Smooth muscle cell (in vitro differentiated cells): ENCODE data around the gene GABRG3. TPM values are rescaled to one million over a fixed set of nuclear protein-coding genes. Genes with fewer than 3 reads are reported as not detected.

Source experiments
- DNase-seq: peaks from one replicate; lab custom pipeline; 2025; ENCODE audit not compliant: unreplicated experiment; lab: John Stamatoyannopoulos, UW
- H2AFZ ChIP-seq: fragments of 200-600 bp; sonication (generic); 2 replicates; pipeline ENCODE4 v1.6.0; 2016; ENCODE audit warnings: antibody characterized with exemption, low read depth, mild to moderate bottlenecking
- H3F3A ChIP-seq: fragments of 200-600 bp; sonication (generic); 2 replicates; pipeline ENCODE4 v1.6.0; 2017; ENCODE audit warnings: antibody characterized with exemption, low read depth
- H3K27ac ChIP-seq: fragments of 200-600 bp; sonication (generic); 2 replicates; pipeline ENCODE4 v1.5.1; 2016; ENCODE audit warnings: low read depth, mild to moderate bottlenecking
- H3K27me3 ChIP-seq: fragments of 200-600 bp; sonication (generic); 2 replicates; pipeline ENCODE4 v1.6.1; 2016; ENCODE audit warnings: low read depth, mild to moderate bottlenecking
- H3K36me3 ChIP-seq: fragments of 200-600 bp; sonication (generic); 2 replicates; pipeline ENCODE4 v1.5.1; 2016; ENCODE audit warnings: low read depth
- H3K4me1 ChIP-seq: fragments of 200-600 bp; sonication (generic); 2 replicates; pipeline ENCODE4 v1.5.1; 2016; ENCODE audit warnings: low read depth
- H3K4me2 ChIP-seq: fragments of 200-600 bp; sonication (generic); 2 replicates; pipeline ENCODE4 v1.6.0; 2016; ENCODE audit warnings: mild to moderate bottlenecking
- H3K4me3 ChIP-seq: fragments of 200-600 bp; sonication (generic); 2 replicates; pipeline ENCODE4 v1.5.1; 2016; ENCODE audit warnings: mild to moderate bottlenecking
- H3K79me2 ChIP-seq: fragments of 200-600 bp; sonication (generic); 2 replicates; pipeline ENCODE4 v1.6.0; 2016; ENCODE audit warnings: low read depth, mild to moderate bottlenecking
- H3K9ac ChIP-seq: fragments of 200-600 bp; sonication (generic); 2 replicates; pipeline ENCODE4 v1.6.0; 2016; ENCODE audit warnings: low read depth
- H3K9me3 ChIP-seq: fragments of 200-600 bp; sonication (generic); replicated peaks from 2 replicates; pipeline ENCODE4 v1.5.1; 2016; ENCODE audit warnings: low read depth
- H4K20me1 ChIP-seq: fragments of 200-600 bp; sonication (generic); 2 replicates; pipeline ENCODE4 v1.6.0; 2016; ENCODE audit warnings: low read depth
- WGBS: methylation state at CpG from one replicate; pipeline ENCODE4 v1.1.7; 2016; ENCODE audit warnings: low lambda C conversion rate; 5-methylcytosine and 5-hydroxymethylcytosine counted together
- polyA plus RNA-seq: library from polyadenylated mRNA; unstranded; fragments of >200 nt; fragmentation: Nextera tagmentation; extraction: Ambion mirVana; gene quantifications from 2 replicates; pipeline ENCODE4 v1.2.1, GENCODE V29; 2016
- total RNA-seq: library from RNA; depleted of rRNA; stranded (reverse); fragments of >200 nt; gene quantifications from 2 replicates; pipeline ENCODE4 v1.2.3, GENCODE V29; 2014
- TF ChIP-seq, protein P1 (sequence below): fragments of 200-600 bp; sonication (generic); IDR thresholded peaks from 2 replicates; pipeline ENCODE4 v1.5.1; 2017; ENCODE audit warnings: borderline replicate concordance, mild to moderate bottlenecking, antibody characterized with exemption; ENCODE audit not compliant: insufficient read depth, poor library complexity, severe bottlenecking

GABRG3 gene
- total and polyA plus RNA-seq, 2 experiments from 2014 or later, result under 0.01 TPM; not detected in 1

DNA sequence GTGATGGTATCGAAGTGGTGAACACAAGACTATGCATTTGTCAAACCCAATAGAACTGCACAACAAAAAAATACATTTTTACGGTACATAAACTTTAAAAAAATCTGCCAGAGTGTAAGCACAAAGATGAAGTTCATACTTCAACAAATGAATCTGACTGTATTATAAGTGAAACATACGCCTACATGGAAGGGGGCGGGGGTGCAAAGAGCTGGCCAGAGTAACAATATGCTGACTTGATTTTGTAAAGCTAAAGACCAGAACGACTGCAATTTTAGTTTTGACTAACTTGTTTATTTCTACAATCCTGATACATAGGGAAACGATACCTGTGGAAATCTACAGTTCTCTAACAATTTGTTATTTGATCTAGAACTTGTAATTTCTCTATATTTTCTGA lies 426.0 kb downstream of the GABRG3 start:
- Histone ChIP-seq H3K4me2 (no peak overlapping the region), H3K9ac (no peak overlapping the region), H3F3A (no peaks in the 10 kb centered on the region), H3K79me2 (no peaks in the 10 kb centered on the region), H3K4me1 (no peaks in the 10 kb centered on the region), H3K9me3 (no peaks in the 10 kb centered on the region), H3K4me3 (no peak overlapping the region), H3K27me3 (no peaks in the 10 kb centered on the region), H3K36me3 (no peaks in the 10 kb centered on the region), H4K20me1 (no peaks in the 10 kb centered on the region), H3K27ac (no peak overlapping the region), H2AFZ (no peak overlapping the region)
- no peak for DNase-seq
- WGBS, result 95% methylated on average over 6 of the region's 6 CpGs
- TF ChIP-seq, protein P1, sequence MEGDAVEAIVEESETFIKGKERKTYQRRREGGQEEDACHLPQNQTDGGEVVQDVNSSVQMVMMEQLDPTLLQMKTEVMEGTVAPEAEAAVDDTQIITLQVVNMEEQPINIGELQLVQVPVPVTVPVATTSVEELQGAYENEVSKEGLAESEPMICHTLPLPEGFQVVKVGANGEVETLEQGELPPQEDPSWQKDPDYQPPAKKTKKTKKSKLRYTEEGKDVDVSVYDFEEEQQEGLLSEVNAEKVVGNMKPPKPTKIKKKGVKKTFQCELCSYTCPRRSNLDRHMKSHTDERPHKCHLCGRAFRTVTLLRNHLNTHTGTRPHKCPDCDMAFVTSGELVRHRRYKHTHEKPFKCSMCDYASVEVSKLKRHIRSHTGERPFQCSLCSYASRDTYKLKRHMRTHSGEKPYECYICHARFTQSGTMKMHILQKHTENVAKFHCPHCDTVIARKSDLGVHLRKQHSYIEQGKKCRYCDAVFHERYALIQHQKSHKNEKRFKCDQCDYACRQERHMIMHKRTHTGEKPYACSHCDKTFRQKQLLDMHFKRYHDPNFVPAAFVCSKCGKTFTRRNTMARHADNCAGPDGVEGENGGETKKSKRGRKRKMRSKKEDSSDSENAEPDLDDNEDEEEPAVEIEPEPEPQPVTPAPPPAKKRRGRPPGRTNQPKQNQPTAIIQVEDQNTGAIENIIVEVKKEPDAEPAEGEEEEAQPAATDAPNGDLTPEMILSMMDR, result no peak

DNA sequence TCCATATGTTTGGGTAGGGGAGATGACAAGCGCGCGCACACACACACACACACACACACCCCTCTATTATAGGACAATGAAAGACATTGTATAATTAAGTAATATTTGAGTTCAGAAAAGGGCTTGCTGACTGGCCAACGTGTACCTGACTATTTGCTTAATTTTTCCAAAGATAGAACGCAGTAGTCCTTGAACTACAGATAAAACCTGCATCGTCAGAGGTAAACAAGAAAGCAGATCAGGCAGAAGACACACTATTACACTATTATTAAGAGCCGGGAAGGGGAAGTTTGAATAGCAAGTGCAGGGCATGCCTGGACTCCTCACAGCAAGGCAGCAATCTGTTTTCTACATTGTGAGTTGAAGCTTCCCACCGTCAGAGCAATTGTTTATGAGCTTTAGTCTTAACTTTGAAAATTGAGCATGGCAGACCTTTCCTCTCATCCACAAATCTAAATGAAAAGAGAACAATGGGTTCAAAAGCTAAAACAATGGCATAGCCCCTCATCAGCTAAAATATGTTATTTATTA lies 427.7 kb downstream of the GABRG3 start:
- H3K27ac ChIP-seq, result no peak overlapping the region
- DNase-seq, result no peak
- TF ChIP-seq, protein P1, result no peak
- no peaks in the 10 kb centered on the region for H3K9me3 ChIP-seq
- no peak overlapping the region for H2AFZ ChIP-seq
- H4K20me1 ChIP-seq, result no peaks in the 10 kb centered on the region
- H3K4me1 ChIP-seq, result no peaks in the 10 kb centered on the region
- H3F3A ChIP-seq, result no peaks in the 10 kb centered on the region
- no peak overlapping the region for H3K4me2 ChIP-seq
- H3K9ac ChIP-seq, result no peak overlapping the region
- no peaks in the 10 kb centered on the region for H3K27me3 ChIP-seq
- no peak overlapping the region for H3K4me3 ChIP-seq
- no peaks in the 10 kb centered on the region for H3K36me3 ChIP-seq
- WGBS, result 78% methylated on average over 8 of the region's 8 CpGs
- H3K79me2 ChIP-seq, result no peaks in the 10 kb centered on the region

DNA sequence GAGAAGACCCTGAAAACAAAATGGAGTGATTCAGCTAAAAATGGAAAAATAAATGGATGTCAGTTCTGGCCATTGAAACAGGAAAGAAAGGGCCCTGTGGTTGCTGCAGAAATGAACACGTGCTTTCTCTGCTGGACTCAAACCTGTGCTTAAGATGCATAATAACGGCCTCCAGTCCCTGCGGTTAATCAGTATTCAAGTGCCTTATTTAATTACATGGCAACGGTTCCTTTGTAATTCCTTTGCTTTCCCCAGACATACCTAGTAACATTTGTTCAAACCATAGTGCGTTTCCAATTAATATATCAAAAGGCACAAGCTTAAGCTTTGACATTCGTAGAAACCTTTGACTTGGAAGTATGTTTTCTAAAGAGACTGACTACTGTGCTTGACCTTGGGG lies 428.3 kb downstream of the GABRG3 start:
- Histone ChIP-seq H3K27me3 (no peaks in the 10 kb centered on the region), H2AFZ (no peak overlapping the region), H3K4me2 (no peak overlapping the region), H4K20me1 (no peaks in the 10 kb centered on the region), H3K79me2 (no peaks in the 10 kb centered on the region), H3K9me3 (no peaks in the 10 kb centered on the region), H3K27ac (no peak overlapping the region), H3F3A (no peaks in the 10 kb centered on the region), H3K9ac (no peak overlapping the region), H3K4me1 (no peaks in the 10 kb centered on the region), H3K4me3 (no peak overlapping the region), H3K36me3 (no peaks in the 10 kb centered on the region)
- TF ChIP-seq, protein P1, result no peak
- DNase-seq, result no peak
- 61% methylated on average over 6 of the region's 6 CpGs for WGBS

DNA sequence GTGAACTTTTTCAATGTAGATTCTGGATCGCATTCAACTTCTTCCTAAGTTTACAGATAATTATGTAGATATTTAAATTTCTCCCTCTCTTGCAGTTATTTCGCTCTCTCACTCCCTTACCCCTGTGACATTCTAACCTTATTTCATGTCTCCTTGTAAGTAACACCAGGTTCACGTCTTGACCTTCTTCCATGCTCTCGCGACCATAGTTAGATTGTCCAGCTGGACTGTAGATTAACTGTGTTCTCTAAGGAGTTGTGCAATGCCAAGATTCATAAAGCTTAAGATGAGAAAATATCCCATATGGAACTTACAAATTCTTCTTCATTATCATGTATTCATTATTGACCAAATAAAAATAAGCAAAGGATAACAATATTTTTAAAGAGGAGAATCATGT lies 430.5 kb downstream of the GABRG3 start:
- no peaks in the 10 kb centered on the region for H3F3A ChIP-seq
- H3K36me3 ChIP-seq, result no peaks in the 10 kb centered on the region
- no peaks in the 10 kb centered on the region for H3K79me2 ChIP-seq
- H3K27ac ChIP-seq, result no peak overlapping the region
- H2AFZ ChIP-seq, result no peak overlapping the region
- no peaks in the 10 kb centered on the region for H3K4me1 ChIP-seq
- 98% methylated on average over 5 of the region's 5 CpGs for WGBS
- no peaks in the 10 kb centered on the region for H4K20me1 ChIP-seq
- no peak for DNase-seq
- no peak overlapping the region for H3K4me3 ChIP-seq
- H3K9ac ChIP-seq, result no peak overlapping the region
- no peaks in the 10 kb centered on the region for H3K27me3 ChIP-seq
- H3K9me3 ChIP-seq, result no peaks in the 10 kb centered on the region
- H3K4me2 ChIP-seq, result no peak overlapping the region
- TF ChIP-seq, protein P1, result no peak
